ENCODE measurements around the gene PCNX2. TPM values are rescaled to one million over a fixed set of nuclear protein-coding genes. Genes with fewer than 3 reads are reported as not detected.

PCNX2 gene
- total RNA-seq, 3 donors from 2014 or later, result 6.0 to 11.3 (median 8.5) TPM

DNA sequence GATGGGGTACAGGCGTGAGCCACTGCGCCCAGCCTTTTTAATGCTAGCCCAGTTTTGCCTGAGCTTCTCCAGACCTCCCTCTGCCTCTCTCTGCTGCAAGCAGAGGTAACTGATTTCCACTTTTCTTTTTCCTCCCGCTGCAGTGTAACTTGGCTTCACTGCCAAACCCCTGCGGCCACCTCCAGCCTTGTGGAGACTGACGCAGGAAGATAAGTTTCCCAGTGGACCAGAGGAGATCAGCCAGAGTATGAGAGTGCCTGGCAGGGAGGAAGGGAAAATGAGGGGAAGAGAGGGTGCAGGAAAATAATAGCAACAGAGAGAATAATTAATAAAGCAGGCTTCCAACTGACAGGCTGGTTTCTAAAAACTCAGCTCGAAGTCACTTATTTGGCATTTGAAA lies 143.7 kb downstream of the PCNX2 start:
- DNase-seq (no peak), ATAC-seq (no peak)

DNA sequence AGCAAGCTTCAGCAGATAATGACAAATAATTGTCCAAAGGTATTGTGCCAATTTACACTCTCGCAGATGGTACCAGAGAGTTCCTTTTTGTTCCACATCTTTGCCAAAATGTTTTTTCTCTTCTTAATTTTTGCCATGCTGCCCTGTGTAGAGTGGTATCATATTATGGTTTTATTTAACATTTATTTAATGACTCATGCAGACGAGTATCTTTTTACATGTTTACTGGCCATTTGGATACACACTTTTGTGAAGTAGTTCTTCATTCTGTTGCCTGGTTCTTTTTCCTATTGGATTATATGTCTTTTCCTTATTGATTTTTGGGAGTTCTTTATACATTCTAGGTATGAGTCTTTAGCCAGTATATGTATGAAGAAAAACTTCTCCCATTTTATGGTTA lies 151.1 kb downstream of the PCNX2 start:
- DNase-seq, result no peak
- TF ChIP-seq, protein P1, sequence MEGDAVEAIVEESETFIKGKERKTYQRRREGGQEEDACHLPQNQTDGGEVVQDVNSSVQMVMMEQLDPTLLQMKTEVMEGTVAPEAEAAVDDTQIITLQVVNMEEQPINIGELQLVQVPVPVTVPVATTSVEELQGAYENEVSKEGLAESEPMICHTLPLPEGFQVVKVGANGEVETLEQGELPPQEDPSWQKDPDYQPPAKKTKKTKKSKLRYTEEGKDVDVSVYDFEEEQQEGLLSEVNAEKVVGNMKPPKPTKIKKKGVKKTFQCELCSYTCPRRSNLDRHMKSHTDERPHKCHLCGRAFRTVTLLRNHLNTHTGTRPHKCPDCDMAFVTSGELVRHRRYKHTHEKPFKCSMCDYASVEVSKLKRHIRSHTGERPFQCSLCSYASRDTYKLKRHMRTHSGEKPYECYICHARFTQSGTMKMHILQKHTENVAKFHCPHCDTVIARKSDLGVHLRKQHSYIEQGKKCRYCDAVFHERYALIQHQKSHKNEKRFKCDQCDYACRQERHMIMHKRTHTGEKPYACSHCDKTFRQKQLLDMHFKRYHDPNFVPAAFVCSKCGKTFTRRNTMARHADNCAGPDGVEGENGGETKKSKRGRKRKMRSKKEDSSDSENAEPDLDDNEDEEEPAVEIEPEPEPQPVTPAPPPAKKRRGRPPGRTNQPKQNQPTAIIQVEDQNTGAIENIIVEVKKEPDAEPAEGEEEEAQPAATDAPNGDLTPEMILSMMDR (IDR thresholded peaks at IDR 0.05), result no peak
- H3K4me3 ChIP-seq, result no peak overlapping the region
- no peaks in the 10 kb centered on the region for H3K4me1 ChIP-seq (ENCODE audit: low read depth)
- ATAC-seq, result no peak
- H3K36me3 ChIP-seq (ENCODE audit: low read depth), result no peaks in the 10 kb centered on the region
- no peaks in the 10 kb centered on the region for H3K9me3 ChIP-seq
- intact Hi-C loops (cut with DNase I, micrococcal nuclease), result no loop called here

More for the DNA sequence above, 143.7 kb downstream of the PCNX2 start:
- H3K4me3 ChIP-seq, result no peak overlapping the region
- TF ChIP-seq, protein P1 (IDR thresholded peaks at IDR 0.05), result no peak
- no peaks in the 10 kb centered on the region for H3K36me3 ChIP-seq (ENCODE audit: low read depth)
- intact Hi-C loops (cut with DNase I, micrococcal nuclease), result no loop called here
- no peaks in the 10 kb centered on the region for H3K4me1 ChIP-seq (ENCODE audit: low read depth)
- no peaks in the 10 kb centered on the region for H3K9me3 ChIP-seq

DNA sequence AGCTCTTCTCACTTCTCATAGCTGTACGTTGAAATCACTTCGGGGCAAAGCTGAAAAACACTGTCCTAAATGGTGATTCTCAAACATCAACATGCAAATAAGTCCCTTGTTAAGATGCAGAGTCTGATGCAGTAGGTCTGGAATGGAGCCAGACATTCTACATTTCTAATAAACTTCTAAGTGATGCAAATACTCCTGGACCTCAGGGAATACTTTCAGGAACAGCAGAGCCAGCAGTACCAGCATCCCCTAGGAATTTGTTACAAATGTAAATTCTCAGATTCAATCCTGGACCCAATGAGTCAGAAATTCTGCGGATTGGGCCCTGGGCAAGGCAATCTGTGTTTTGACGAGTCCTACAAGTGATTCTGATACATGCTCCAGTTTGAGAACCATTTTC lies 152.3 kb downstream of the PCNX2 start:
- TF ChIP-seq, protein P1 (IDR thresholded peaks at IDR 0.05), result no peak
- no peaks in the 10 kb centered on the region for H3K36me3 ChIP-seq (ENCODE audit: low read depth)
- no peaks in the 10 kb centered on the region for H3K4me1 ChIP-seq (ENCODE audit: low read depth)
- no peak overlapping the region for H3K4me3 ChIP-seq
- ATAC-seq (no peak), DNase-seq (no peak)
- no peaks in the 10 kb centered on the region for H3K9me3 ChIP-seq
- intact Hi-C loops (cut with DNase I, micrococcal nuclease), result no loop called here

DNA sequence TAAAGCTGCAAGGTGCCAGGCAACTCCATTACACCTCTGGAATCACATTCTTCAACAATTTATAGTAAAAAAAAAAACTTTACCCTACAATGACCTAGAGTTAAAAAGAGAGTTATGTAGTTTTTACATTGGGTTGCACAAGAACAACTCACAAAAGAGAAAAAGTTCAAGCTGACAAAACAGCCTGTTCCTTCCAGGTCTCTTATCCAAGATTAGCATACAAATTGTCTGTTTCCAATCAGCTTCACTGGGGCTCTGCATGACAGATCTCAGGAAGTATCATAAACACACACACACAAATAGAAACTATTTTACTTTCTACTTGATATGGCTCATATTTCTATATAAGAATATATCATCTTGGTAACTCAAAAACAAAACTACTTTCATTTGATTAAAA lies 154.6 kb downstream of the PCNX2 start:
- no peaks in the 10 kb centered on the region for H3K9me3 ChIP-seq
- no peak for DNase-seq
- ATAC-seq, result no peak
- TF ChIP-seq, protein P1 (IDR thresholded peaks at IDR 0.05), result no peak
- intact Hi-C loops (cut with DNase I, micrococcal nuclease), result no loop called here
- no peak overlapping the region for H3K4me3 ChIP-seq
- H3K36me3 ChIP-seq (ENCODE audit: low read depth), result no peaks in the 10 kb centered on the region
- H3K4me1 ChIP-seq (ENCODE audit: low read depth), result no peaks in the 10 kb centered on the region

DNA sequence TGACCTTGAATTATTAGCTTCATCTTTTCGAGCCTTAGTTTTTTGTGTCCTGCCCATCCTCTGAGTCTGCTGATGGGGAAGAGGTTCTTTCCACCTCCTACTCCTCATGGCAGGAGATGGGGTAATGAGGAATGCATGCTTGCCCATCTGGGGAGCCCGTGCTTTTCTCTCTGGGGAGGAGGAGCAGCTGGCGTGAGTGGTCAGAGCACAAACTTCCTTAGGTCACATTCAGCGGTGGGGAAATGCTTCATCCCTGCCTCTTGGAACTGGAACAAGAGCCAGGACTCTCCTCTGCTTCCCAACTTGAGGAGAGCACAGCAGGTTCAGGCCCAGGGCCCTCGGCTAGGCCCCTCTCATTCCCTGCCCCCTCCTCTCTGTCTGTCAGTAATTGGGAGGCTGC lies 155.0 kb downstream of the PCNX2 start:
- H3K9me3 ChIP-seq, result no peaks in the 10 kb centered on the region
- no peaks in the 10 kb centered on the region for H3K36me3 ChIP-seq (ENCODE audit: low read depth)
- intact Hi-C loops (cut with DNase I, micrococcal nuclease), result no loop called here
- H3K4me1 ChIP-seq (ENCODE audit: low read depth), result no peaks in the 10 kb centered on the region
- DNase-seq (no peak), ATAC-seq (no peak)
- TF ChIP-seq, protein P1 (IDR thresholded peaks at IDR 0.05), result no peak
- H3K4me3 ChIP-seq, result no peak overlapping the region
